Middle frontal gyrus (tissue), 1 donor: ENCODE results near the gene ABCA4.

ENCODE experiments used
- DNase-seq: peaks from one replicate; pipeline ENCODE4 v3.0.0-alpha.2; 2015; ENCODE audit warnings: low spot score; ENCODE audit errors: extremely low spot score

ABCA4 gene

GRCh38 chr1:94027721-94028515, 93.0 kb downstream of the ABCA4 start:
- DNase-seq, result no peak

- no peak for DNase-seq
These were observed 94.1 kb downstream of the ABCA4 start for GRCh38 chr1:94026619-94027380.

- DNase-seq, result peak; percentile 47
These were observed 95.3 kb downstream of the ABCA4 start for GRCh38 chr1:94025383-94026340.

- DNase-seq, result no peak
These were observed 96.7 kb downstream of the ABCA4 start for GRCh38 chr1:94024104-94024792.

- no peak for DNase-seq
These were observed 98.3 kb downstream of the ABCA4 start for GRCh38 chr1:94022471-94023189.

- no peak for DNase-seq
These were observed 100.0 kb downstream of the ABCA4 start for GRCh38 chr1:94020764-94021579.

GRCh38 chr1:94019327-94019726, 101.6 kb downstream of the ABCA4 start:
- DNase-seq, result no peak

- DNase-seq, result no peak
These were observed 103.7 kb downstream of the ABCA4 start for GRCh38 chr1:94017155-94017829.

- DNase-seq, result no peak
These were observed 105.5 kb downstream of the ABCA4 start for GRCh38 chr1:94015489-94015817.

GRCh38 chr1:94014635-94015488, 106.1 kb downstream of the ABCA4 start:
- no peak for DNase-seq

GRCh38 chr1:94014087-94014486, 106.9 kb downstream of the ABCA4 start:
- DNase-seq, result no peak

GRCh38 chr1:94013367-94013878, 107.5 kb downstream of the ABCA4 start:
- DNase-seq, result no peak

- DNase-seq, result no peak
These were observed 108.1 kb downstream of the ABCA4 start for GRCh38 chr1:94012708-94013366.

- no peak for DNase-seq
These were observed 109.0 kb downstream of the ABCA4 start for GRCh38 chr1:94011709-94012595.

GRCh38 chr1:94011129-94011528, 109.8 kb downstream of the ABCA4 start:
- DNase-seq, result no peak

GRCh38 chr1:94009304-94009703, 111.6 kb downstream of the ABCA4 start:
- DNase-seq, result no peak
